Measurements from ENCODE around the gene EPN1.
"Not testable (repeated sequence)": the region's sequence is repeated elsewhere in the genome, so short reads cannot be mapped to it uniquely, and the experiment has no call there.

EPN1 gene

GRCh38 chr19:55720214-55720746 lies 45.3 kb downstream of the EPN1 start:
- no peak for DNase-seq (ENCODE audit: low read depth in 2 of 2)

DNA sequence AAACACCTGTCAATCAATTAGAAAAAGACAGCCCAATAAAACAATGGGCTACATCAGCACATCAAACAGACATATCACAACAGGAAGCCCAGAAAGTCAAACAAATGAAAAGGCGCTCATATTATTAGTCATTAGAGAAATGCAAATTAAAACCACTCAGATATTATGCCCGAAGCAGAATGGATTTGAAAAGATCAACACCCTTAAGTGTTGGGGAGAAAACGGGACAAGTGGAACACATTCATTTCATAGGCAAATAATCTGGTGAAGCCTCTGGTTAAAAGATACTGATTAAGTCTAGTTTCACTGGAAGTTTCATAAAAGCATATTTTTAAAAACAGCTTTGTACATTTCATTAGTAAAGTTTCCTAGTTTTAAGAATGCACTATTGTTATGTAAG lies 45.8 kb downstream of the EPN1 start:
- no peak for DNase-seq (ENCODE audit: low read depth in 2 of 2)

DNA sequence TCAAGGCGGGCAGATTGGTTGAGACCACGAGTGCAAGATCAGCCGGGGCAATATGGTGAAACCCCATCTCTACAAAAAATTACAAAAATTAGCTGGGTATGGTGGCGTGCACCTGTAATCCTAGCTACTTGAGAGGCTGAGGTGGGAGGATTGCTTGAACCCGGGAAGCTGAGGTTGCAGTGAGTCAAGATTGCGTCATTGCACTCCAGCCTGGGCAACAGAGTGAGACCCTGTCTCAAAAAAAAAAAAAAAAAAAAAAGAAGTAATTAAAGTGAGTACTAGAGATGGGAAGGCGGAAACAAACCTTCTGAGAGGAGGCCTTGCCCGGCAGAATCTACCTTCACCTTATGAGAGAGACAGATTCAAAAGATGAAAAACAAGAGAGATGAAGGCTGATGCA lies 48.5 kb downstream of the EPN1 start:
- DNase-seq (ENCODE audit: low read depth in 2 of 2) = no peak

GRCh38 chr19:55730378-55730777 lies 55.4 kb downstream of the EPN1 start:
- DNase-seq (ENCODE audit: low read depth in 2 of 2) = not testable (repeated sequence)

GRCh38 chr19:55738302-55738701 lies 63.3 kb downstream of the EPN1 start, which contains the start of gene NLRP9:
NLRP9 (minus strand) TSS chr19:55738402; CDS start chr19:55738374, 28 bp downstream.
- no peak for DNase-seq (ENCODE audit: low read depth in 2 of 2)

- no peak for DNase-seq (ENCODE audit: low read depth in 2 of 2)
Observed at GRCh38 chr19:55750715-55751114, 75.7 kb downstream of the EPN1 start.

- no peak for DNase-seq (ENCODE audit: low read depth in 2 of 2)
Observed at GRCh38 chr19:55753401-55753800, 78.4 kb downstream of the EPN1 start.

- not testable (repeated sequence) for DNase-seq (ENCODE audit: low read depth in 2 of 2)
Observed at GRCh38 chr19:55756808-55757207, 81.8 kb downstream of the EPN1 start.

GRCh38 chr19:55758797-55759196 lies 83.8 kb downstream of the EPN1 start, which contains the start of gene RFPL4A:
RFPL4A (plus strand) TSS chr19:55759097; CDS start chr19:55761801, 2,704 bp downstream.
- DNase-seq (ENCODE audit: low read depth in 2 of 2) = not testable (repeated sequence)
